GM12891 (cell line): ENCODE data around the gene SUMO4.
A peak's percentile ranks its signal among the peaks of the same experiment; 100 is the strongest.

ENCODE experiments used
- DNase-seq: peaks from one replicate; pipeline ENCODE4 v3.0.0; 2011; ENCODE audit warnings: low spot score; ENCODE audit not compliant: insufficient read length
- FAIRE-seq: peaks from 2 replicates; lab custom pipeline; 2011; peaks lifted over from hg19 to GRCh38; lab: Jason Lieb, UNC
- PAX5 ChIP-seq: IDR thresholded peaks from 2 replicates; pipeline ENCODE4 v1.6.1; 2011; ENCODE audit warnings: low read length, moderate library complexity, mild to moderate bottlenecking; ENCODE audit not compliant: insufficient read depth, severe bottlenecking
- POLR2A ChIP-seq: IDR thresholded peaks from 2 replicates; pipeline ENCODE4 v1.6.1; 2011; ENCODE audit warnings: low read depth, low read length, control low read depth
- POLR2AphosphoS5 ChIP-seq: IDR thresholded peaks from 2 replicates; pipeline ENCODE4 v1.6.1; 2011; ENCODE audit warnings: low read depth, low read length, control low read depth
- POU2F2 ChIP-seq: IDR thresholded peaks from 2 replicates; pipeline ENCODE4 v1.6.1; 2011; ENCODE audit warnings: low read depth, mild to moderate bottlenecking, control low read depth, low read length, moderate library complexity
- SPI1 ChIP-seq: IDR thresholded peaks from 2 replicates; pipeline ENCODE4 v1.6.1; 2011; ENCODE audit warnings: low read depth, low read length, control low read depth
- TAF1 ChIP-seq: IDR thresholded peaks from 2 replicates; pipeline ENCODE4 v1.6.1; 2011; ENCODE audit warnings: low read depth, low read length, control low read depth

Gene SUMO4

GRCh38 chr6:149405823-149406765, 6.0 kb downstream of the SUMO4 start:
- peak; percentile 50 for FAIRE-seq
- TF ChIP-seq PAX5 (no peak), TAF1 (no peak), POLR2A (no peak), SPI1 (no peak), POLR2AphosphoS5 (no peak), POU2F2 (no peak)
- no peak for DNase-seq

GRCh38 chr6:149409617-149410016, 9.6 kb downstream of the SUMO4 start:
- FAIRE-seq (no peak), DNase-seq (no peak)
- no peak for TF ChIP-seq PAX5
- TF ChIP-seq SPI1, result no peak
- no peak for TF ChIP-seq POLR2A
- TF ChIP-seq POLR2AphosphoS5, result no peak
- TF ChIP-seq POU2F2, result no peak
- no peak for TF ChIP-seq TAF1

GRCh38 chr6:149410557-149410956, 10.5 kb downstream of the SUMO4 start:
- TF ChIP-seq POLR2A (no peak), SPI1 (no peak), PAX5 (no peak), TAF1 (no peak), POU2F2 (no peak), POLR2AphosphoS5 (no peak)
- no peak for DNase-seq

GRCh38 chr6:149414009-149414408, 13.9 kb downstream of the SUMO4 start:
- TF ChIP-seq POLR2A (no peak), POLR2AphosphoS5 (no peak; the same call in 1 of the 2 replicates), POU2F2 (no peak), TAF1 (no peak), PAX5 (no peak), SPI1 (no peak)
- DNase-seq (no peak), FAIRE-seq (no peak)

More at GRCh38 chr6:149410557-149410956, 10.5 kb downstream of the SUMO4 start:
- FAIRE-seq, result peak; percentile 43

GRCh38 chr6:149414821-149415220, 14.8 kb downstream of the SUMO4 start:
- peak; percentile 31 for FAIRE-seq
- TF ChIP-seq SPI1 (no peak), POLR2AphosphoS5 (no peak), TAF1 (no peak), PAX5 (no peak), POU2F2 (no peak)
- no peak for DNase-seq

- FAIRE-seq, result no peak
- no peak for DNase-seq
- TF ChIP-seq SPI1, result no peak
- TF ChIP-seq TAF1, result no peak
- no peak for TF ChIP-seq POLR2A
- no peak for TF ChIP-seq POU2F2
- TF ChIP-seq POLR2AphosphoS5, result no peak
- TF ChIP-seq PAX5, result no peak
Observed at GRCh38 chr6:149419696-149420404, 19.8 kb downstream of the SUMO4 start.

GRCh38 chr6:149421132-149421531, 21.1 kb downstream of the SUMO4 start:
- no peak for TF ChIP-seq POU2F2
- no peak for TF ChIP-seq POLR2A
- DNase-seq (no peak), FAIRE-seq (no peak)

- TF ChIP-seq TAF1, result no peak
- no peak for TF ChIP-seq POLR2A
- no peak for TF ChIP-seq SPI1
- no peak for TF ChIP-seq POU2F2
- no peak for TF ChIP-seq PAX5
- TF ChIP-seq POLR2AphosphoS5, result no peak
- DNase-seq (no peak), FAIRE-seq (no peak)
Observed at GRCh38 chr6:149422581-149422980, 22.5 kb downstream of the SUMO4 start.

- FAIRE-seq (peak; percentile 71), DNase-seq (no peak)
- TF ChIP-seq POLR2AphosphoS5 (no peak), TAF1 (no peak), PAX5 (no peak), POLR2A (no peak), POU2F2 (no peak), SPI1 (no peak)
Observed at GRCh38 chr6:149423964-149424440, 23.9 kb downstream of the SUMO4 start.
